Sigmoid colon (tissue), 3 donors: ENCODE results near the gene PKHD1.

Experiments used
- POLR2A ChIP-seq, 2 donors: fragments of 450-650 bp; IDR thresholded peaks; one replicate each; pipeline ENCODE4 v1.6.1; 2016; ENCODE audit warnings: antibody characterized with exemption in 2 of 2, mild to moderate bottlenecking in 2 of 2, moderate library complexity in 2 of 2
- TF ChIP-seq, protein P1 (sequence below), 4 experiments: fragments of 450-650 bp in 3 of 4; fragments of 200-600 bp in 1 of 4; IDR thresholded peaks; one replicate each; pipeline ENCODE4 v1.5.1; 2016 to 2019; ENCODE audit warnings: antibody characterized with exemption in 4 of 4, mild to moderate bottlenecking in 3 of 4, moderate library complexity in 2 of 4

DNA sequence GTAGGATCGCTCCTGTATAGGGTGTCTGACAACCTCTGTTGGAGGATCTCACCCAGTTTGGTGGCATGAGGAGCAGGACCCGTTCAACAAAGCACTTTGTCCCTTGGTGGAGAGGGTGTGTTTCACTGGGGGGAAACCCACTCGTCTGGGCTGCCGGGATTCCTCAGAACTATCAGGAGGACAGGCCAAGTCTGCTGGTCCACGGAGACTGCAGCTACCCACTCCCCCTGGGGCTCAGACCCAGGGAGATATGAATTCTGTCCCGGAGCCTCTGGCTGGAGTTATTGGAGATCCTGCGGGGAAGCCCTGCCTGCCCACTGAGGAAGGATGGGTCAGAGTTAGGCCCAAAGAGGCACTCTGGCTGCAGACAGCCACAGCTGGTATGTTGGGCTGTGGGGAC, 233.1 kb downstream of the PKHD1 start:
- TF ChIP-seq, protein P1, sequence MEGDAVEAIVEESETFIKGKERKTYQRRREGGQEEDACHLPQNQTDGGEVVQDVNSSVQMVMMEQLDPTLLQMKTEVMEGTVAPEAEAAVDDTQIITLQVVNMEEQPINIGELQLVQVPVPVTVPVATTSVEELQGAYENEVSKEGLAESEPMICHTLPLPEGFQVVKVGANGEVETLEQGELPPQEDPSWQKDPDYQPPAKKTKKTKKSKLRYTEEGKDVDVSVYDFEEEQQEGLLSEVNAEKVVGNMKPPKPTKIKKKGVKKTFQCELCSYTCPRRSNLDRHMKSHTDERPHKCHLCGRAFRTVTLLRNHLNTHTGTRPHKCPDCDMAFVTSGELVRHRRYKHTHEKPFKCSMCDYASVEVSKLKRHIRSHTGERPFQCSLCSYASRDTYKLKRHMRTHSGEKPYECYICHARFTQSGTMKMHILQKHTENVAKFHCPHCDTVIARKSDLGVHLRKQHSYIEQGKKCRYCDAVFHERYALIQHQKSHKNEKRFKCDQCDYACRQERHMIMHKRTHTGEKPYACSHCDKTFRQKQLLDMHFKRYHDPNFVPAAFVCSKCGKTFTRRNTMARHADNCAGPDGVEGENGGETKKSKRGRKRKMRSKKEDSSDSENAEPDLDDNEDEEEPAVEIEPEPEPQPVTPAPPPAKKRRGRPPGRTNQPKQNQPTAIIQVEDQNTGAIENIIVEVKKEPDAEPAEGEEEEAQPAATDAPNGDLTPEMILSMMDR (IDR thresholded peaks at IDR 0.05): no peak
- no peak for TF ChIP-seq POLR2A (IDR thresholded peaks at IDR 0.05)
